GM19452 (cell line): ENCODE results near the gene CNTNAP2.
"Not testable (repeated sequence)": the region's sequence is repeated elsewhere in the genome, so short reads cannot be mapped to it uniquely, and the experiment has no call there.

Experiments used
- ATAC-seq: cut with Tn5 transposase; IDR thresholded peaks from one replicate; pipeline ENCODE4 v1.9.1; 2021; ENCODE audit not compliant: unreplicated experiment

Gene CNTNAP2

DNA sequence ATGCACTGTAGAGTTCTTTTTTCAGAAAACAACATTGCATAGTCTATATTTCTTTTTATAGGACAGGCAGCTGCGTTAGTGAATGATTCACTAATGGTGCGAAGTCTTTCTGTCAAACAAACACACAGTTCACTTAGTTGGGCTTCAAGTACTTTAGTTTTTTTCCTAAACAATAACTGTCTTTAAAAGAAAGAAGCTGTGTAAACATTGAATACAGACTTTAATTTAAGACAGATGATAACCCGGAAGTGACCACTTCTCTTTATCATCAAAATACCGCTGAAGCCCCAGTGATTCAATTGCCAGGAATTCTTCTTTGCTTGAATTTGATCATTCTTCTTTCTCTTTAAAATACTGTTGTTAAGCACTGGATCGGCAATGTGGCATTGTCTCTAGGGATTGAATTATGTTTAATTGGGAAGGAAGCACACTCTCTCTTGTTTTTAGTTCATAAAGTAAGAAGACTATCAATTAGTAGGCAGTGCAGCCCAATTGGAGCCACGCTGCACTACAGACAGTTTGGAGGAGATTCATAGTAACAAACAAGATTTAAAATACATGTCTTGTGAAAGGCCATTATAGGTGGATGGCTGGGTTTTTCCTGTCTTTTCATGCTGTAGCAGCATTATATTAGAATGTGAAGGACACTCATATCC lies 30.4 kb downstream of the CNTNAP2 start:
- ATAC-seq, result no peak

DNA sequence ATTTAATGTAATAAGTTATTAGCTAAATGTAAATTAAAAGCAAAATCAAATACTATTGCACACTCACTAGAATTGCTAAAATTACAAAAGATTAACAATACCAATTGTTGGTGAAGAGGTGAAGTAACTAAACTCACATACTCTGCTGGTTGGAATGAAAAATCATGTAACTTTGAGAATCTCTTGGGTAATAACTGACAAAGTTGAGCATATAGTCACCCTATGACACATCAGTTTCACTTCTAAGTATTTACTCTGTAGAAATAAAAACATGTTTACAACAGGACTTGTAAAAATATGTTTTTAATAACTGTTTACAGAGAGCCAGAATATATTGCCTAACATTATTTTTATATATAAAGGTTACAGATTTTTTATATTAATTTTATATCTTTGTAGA lies 33.6 kb downstream of the CNTNAP2 start:
- no peak for ATAC-seq

DNA sequence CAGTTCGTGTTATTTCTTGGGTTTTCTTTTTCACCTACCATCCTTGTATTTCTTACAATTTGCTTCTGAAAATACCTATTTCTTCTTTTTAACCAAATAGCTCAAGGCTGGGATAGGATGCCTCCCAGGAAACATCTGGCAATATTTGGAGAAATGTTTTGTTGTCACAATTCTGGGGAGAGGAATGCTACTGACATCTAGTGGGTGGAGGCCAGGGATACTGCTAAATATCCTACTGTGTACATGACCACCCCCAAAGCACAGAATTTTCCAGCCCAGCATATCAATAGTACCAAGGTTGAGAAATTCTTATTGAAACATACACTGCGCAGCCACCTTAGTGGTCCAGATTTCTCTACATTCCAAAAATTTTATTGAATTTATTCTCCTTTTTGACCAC lies 55.5 kb downstream of the CNTNAP2 start:
- no peak for ATAC-seq

DNA sequence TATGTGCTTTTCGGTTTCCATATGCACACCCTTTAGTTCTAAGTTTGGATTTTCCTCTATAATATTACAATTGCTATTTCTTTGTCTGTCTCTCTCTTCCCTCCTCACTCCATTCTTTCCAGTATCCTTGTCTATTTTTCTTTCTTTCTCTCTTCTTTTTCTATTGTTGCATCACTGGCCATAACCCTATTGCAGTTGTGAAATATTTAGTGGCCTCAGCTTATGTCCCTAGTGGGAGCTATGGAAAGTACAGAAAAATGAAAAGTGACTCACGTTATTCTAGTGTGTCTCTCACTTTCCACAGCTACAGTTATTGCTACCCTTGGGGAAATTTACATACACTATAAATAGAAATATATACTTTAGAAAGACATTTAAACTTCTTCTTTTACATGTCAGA lies 59.1 kb downstream of the CNTNAP2 start:
- ATAC-seq, result no peak

GRCh38 chr7:146176860-146177259 lies 60.3 kb downstream of the CNTNAP2 start:
- no peak for ATAC-seq

DNA sequence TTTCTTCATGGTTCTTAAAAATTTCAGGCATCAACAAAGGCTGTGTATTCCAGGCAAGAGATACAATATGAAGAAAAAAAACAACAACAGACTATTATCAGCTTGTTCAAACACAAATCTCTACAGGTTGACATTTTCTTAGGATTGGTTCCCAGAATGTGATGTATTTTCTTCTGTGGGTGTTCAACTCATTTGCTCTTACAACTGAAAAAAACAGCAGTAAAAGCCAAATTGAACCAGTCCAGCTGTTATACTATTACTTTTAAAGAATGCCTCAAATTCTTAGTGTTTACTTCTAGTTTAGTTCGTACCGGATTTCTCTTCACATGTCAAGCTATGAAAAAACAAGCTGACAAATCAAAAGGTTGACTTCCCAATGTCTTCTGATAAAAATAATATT lies 60.7 kb downstream of the CNTNAP2 start:
- ATAC-seq, result no peak

DNA sequence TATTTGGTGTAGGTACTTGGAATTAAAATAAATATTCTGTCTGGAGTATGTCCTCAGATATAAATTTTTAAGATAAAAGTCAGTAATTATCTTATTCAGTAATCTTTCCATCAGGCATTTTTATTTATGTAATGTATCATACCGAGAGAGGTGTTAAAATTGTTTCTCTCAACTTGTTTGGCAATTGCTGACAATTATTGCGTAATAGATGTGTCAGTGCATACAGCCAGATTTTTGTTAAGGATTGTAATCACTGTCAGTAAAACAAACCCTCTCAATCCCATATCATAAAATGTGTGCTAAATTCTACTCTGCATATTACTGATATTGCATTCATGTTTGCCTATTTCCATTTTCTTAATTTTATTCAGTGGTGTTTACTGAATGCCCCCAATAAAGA lies 69.2 kb downstream of the CNTNAP2 start:
- ATAC-seq, result no peak

DNA sequence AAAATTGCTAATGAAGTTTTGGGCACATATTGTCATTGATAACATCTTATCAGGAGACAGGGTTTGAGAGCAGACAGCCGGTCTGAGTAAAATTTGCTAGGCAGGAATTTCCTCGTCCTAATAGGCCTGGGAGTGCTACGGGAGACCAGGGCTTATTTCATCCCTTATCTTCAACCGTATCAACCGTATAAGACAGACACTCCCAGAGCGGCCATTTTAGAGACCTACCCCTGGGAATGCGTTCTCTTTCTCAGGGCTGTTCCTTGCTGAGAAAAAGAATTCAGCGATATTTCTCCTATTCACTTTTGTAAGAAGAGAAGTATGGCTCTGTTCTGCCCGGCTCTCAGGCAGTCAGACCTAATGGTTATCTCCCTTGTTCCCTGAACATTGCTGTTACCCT lies 74.8 kb downstream of the CNTNAP2 start:
- ATAC-seq, result not testable (repeated sequence)

- no peak for ATAC-seq
Observed at GRCh38 chr7:146201945-146202344, 85.3 kb downstream of the CNTNAP2 start.

- ATAC-seq, result no peak
Observed at GRCh38 chr7:146206270-146206669, 89.7 kb downstream of the CNTNAP2 start.

GRCh38 chr7:146208492-146208891 lies 91.9 kb downstream of the CNTNAP2 start:
- no peak for ATAC-seq

GRCh38 chr7:146214842-146215241 lies 98.2 kb downstream of the CNTNAP2 start:
- ATAC-seq, result no peak

DNA sequence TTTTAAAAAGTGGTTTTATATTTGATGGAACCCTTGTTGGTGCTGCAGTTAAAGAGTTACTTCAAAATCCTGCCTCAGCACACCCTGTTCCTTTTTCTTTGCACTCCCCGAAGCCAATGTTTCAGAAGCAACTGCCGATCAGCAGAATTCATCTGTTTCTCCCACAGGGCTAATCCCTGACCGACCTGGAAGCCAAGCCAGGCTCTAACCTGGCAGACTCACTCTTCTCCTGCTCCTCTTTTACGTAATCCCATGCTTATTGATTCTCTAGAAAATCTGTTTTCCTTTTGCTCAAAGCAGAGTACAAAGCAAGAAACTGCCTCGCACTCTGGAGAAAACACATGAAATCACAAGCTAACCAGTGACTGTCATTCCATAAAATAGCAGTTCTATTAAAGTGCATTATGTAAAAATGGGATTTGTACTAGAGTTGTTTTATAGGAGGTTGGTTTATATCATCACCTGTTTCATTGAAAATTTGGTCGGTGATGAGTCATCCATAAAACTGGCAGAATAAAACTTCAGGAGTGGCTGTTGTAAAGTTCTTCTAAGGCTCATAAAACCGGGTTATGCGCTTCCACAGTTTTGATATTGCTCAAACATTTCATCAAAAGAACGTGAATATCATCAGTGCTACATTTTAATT lies 99.9 kb downstream of the CNTNAP2 start:
- no peak for ATAC-seq

- ATAC-seq, result no peak
Observed at GRCh38 chr7:146223851-146224250, 107.2 kb downstream of the CNTNAP2 start.

DNA sequence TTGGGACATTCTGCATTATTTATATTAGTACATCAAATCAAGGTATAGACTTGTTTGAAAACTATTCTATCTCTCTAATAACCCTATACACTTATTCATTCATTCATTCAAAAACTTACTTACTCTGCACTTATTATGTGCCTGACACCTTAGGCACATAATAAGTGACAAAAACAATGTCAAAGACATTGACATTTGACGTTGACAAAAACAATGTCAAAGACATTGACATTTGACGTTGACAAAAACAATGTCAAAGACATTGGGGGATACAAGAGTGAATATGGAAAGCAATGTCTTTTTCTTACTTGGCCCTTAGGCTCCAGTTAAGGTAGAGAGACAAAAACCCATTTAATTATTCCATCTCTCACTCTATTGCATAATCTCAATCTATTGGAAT lies 116.0 kb downstream of the CNTNAP2 start:
- ATAC-seq, result no peak

DNA sequence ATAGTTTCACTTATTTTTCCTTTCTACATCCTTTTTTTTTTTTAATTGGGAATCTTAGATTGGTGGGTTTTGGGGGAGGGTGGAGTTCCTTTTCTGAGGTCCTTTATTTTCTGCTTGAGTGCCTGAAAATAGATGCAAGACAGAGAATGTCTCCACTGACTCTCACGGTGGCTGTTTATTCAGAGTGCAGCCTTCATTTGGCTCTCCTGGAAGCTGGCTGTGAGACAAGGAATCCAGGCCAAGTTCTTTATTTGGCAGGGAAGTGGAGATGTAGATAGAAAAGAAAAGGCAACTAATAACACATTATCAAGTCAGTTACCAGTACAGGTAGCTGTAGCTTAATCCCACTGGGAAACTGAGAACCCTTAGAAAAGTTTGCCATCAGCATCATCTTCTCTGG lies 118.6 kb downstream of the CNTNAP2 start:
- no peak for ATAC-seq

DNA sequence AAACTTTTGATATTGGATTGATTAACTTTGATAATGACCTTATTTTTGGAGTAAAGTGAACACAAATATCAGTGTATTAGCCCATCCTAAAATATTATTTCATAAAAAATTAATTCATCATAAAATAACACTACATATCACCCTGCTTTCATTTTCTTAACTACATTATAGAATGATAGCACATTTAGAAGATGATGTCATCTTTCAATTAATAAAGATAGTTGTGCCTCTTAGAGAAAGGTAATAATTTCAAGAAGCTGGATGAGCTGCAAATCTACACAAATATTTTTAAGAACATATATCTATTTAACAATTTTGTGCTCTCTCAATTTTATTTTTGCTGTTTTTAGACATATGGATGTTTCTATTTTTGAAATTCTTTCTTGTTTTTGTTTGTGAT lies 126.1 kb downstream of the CNTNAP2 start:
- no peak for ATAC-seq

DNA sequence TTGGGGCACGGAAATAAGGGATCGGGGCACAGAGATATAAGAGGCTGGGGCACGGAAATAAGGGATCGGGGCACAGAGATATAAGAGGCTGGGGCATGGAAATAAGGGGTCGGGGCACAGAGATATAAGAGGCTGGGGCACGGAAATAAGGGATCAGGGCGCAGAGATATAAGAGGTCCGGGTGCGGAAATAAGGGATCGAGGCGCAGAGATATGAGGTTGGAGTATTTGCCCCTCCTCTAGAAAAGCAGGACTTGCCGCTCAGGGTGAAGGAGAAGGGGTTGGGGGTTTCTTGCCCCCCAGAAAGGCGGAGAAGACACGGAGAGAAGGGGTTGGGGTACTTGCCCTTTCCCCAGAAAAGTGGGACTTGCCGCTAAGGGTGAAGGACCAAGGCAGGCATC lies 131.4 kb downstream of the CNTNAP2 start:
- not testable (repeated sequence) for ATAC-seq

DNA sequence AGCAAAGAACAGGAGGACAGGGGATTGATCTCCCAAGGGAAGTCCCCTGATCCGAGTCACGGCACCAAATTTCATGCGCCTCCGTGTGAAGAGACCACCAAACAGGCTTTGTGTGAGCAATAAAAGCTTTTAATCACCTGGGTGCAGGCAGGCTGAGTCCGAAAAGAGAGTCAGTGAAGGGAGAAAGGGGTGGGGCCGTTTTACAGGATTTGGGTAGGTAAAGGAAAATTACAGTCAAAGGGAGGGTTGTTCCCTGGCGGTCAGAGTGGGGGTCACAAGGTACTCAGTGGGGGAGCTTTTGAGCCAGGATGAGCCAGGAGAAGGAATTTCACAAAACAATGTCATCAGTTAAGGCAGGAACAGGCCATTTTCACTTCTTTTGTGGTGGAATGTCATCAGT lies 132.1 kb downstream of the CNTNAP2 start:
- not testable (repeated sequence) for ATAC-seq

- ATAC-seq, result no peak
Observed at GRCh38 chr7:146249272-146249671, 132.7 kb downstream of the CNTNAP2 start.

DNA sequence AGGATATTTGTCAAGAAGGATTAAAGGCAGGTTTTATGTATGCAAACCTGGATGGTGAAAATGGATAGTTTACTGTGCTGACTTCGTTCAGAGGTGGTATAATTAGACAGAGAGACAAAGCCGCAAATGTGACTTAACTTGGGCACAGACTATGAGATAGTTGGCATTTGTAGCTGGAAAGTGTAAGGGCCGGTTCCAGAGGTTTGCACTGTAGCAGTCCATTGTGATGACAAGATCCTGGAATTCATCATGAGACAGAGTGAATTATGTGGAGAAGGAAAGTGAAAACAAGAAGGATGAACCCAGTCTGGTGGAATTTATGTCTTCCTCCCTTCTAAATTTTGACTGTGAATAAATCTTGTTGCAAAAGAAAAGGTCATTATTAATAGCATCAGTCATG lies 139.0 kb downstream of the CNTNAP2 start:
- ATAC-seq, result no peak

GRCh38 chr7:146262527-146262926 lies 145.9 kb downstream of the CNTNAP2 start:
- ATAC-seq, result no peak

DNA sequence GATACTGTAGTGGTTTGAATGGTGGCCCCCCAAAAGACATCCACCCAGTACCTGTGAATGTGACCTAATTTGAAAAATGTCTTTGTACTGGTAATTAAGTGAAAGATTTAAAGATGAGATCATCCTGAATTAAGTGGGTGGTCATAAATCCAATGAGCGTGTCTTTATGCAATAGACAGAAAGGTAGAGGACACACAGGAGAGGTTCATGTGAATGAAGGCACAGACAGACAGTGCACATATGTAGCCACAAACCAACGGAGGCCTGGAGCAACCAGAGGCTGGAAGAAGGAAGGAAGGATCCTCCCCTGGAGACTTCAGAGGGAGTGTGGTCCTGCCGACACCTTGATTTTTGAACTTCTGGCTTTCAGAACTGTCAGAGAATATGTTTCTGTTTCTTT lies 160.3 kb downstream of the CNTNAP2 start:
- no peak for ATAC-seq
